Measurements from ENCODE around the gene RASSF4.
"Not testable (repeated sequence)": the region's sequence is repeated elsewhere in the genome, so short reads cannot be mapped to it uniquely, and the experiment has no call there.

The RASSF4 gene

GRCh38 chr10:45003432-45004000 is 43.9 kb downstream of the RASSF4 start:
- no peak for DNase-seq (ENCODE audit: low read depth in 3 of 3, low spot score in 1 of 3)

GRCh38 chr10:45004661-45005060 is 45.1 kb downstream of the RASSF4 start:
- DNase-seq (ENCODE audit: low read depth in 3 of 3, low spot score in 1 of 3), result no peak

- no peak for DNase-seq (ENCODE audit: low read depth in 3 of 3, low spot score in 1 of 3)
Observed at GRCh38 chr10:45005284-45005683, 45.7 kb downstream of the RASSF4 start.

GRCh38 chr10:45006276-45007030 is 46.9 kb downstream of the RASSF4 start:
- DNase-seq (ENCODE audit: low read depth in 3 of 3, low spot score in 1 of 3), result no peak

GRCh38 chr10:45008524-45009161 is 49.0 kb downstream of the RASSF4 start:
- DNase-seq (ENCODE audit: low read depth in 3 of 3, low spot score in 1 of 3), result no peak

- not testable (repeated sequence) for DNase-seq (ENCODE audit: low read depth in 3 of 3, low spot score in 1 of 3)
Observed at GRCh38 chr10:45014557-45014956, 55.0 kb downstream of the RASSF4 start.

- DNase-seq (ENCODE audit: low read depth in 3 of 3, low spot score in 1 of 3), result no peak
Observed at GRCh38 chr10:45015590-45015989, 56.0 kb downstream of the RASSF4 start.

GRCh38 chr10:45023426-45023825 is 63.8 kb downstream of the RASSF4 start:
- DNase-seq (ENCODE audit: low read depth in 3 of 3, low spot score in 1 of 3), result no peak

- DNase-seq (ENCODE audit: low read depth in 3 of 3, low spot score in 1 of 3), result no peak
Observed at GRCh38 chr10:45034301-45034700, 74.7 kb downstream of the RASSF4 start.

- DNase-seq (ENCODE audit: low read depth in 3 of 3, low spot score in 1 of 3), result no peak
Observed at GRCh38 chr10:45035673-45036072, 76.1 kb downstream of the RASSF4 start.

GRCh38 chr10:45040921-45041542 is 81.4 kb downstream of the RASSF4 start:
- DNase-seq (ENCODE audit: low read depth in 3 of 3, low spot score in 1 of 3), result no peak

GRCh38 chr10:45044290-45044689 is 84.7 kb downstream of the RASSF4 start:
- no peak for DNase-seq (ENCODE audit: low read depth in 3 of 3, low spot score in 1 of 3)

All from stimulated activated CD4-positive, alpha-beta T cell treated with anti-CD3 and anti-CD28 coated beads, TNF-alpha, amount 100 ng/mL, for 1 hour (primary cell).